CD14-positive monocyte (primary cell): ENCODE measurements around the gene FHIT. TPM values are rescaled to one million over a fixed set of nuclear protein-coding genes. Genes with fewer than 3 reads are reported as not detected.

Source experiments
- DNase-seq, 3 donors: peaks; one replicate each; pipeline ENCODE4 v3.0.0-alpha.2; 2011 to 2022
- H2AFZ ChIP-seq: 2 replicates; pipeline ENCODE4 v1.6.0; 2012; ENCODE audit warnings: mild to moderate bottlenecking, low read depth, low read length, inconsistent platforms; ENCODE audit not compliant: insufficient read depth, poor library complexity, severe bottlenecking
- H3K27ac ChIP-seq, 2 donors: 1 replicate in 1 of 2; 2 replicates in 1 of 2; pipeline ENCODE4 v1.5.1; 2012 to 2013; ENCODE audit warnings: low read length in 2 of 2, control low read depth in 1 of 2, inconsistent platforms in 1 of 2, low read depth in 1 of 2, mild to moderate bottlenecking in 1 of 2
- H3K27me3 ChIP-seq, 2 donors: one replicate each; pipeline versions ENCODE4 v1.6.0 to v1.6.1; 2011 to 2013; ENCODE audit warnings: low read length in 2 of 2; ENCODE audit not compliant: control insufficient read depth in 2 of 2, insufficient read depth in 2 of 2
- H3K36me3 ChIP-seq, 2 donors: replicated peaks in 1 of 2; 1 replicate in 1 of 2; 2 replicates in 1 of 2; pipeline versions ENCODE4 v1.5.1 to v1.6.1; 2012 to 2013; ENCODE audit warnings: low read length in 2 of 2, control low read depth in 1 of 2, inconsistent platforms in 1 of 2, mild to moderate bottlenecking in 1 of 2; ENCODE audit not compliant: insufficient read depth in 2 of 2, control insufficient read depth in 1 of 2
- H3K4me1 ChIP-seq, 2 donors: 1 replicate in 1 of 2; 2 replicates in 1 of 2; pipeline versions ENCODE4 v1.5.1 to v1.6.1; 2012 to 2013; ENCODE audit warnings: low read length in 2 of 2, control low read depth in 1 of 2, inconsistent platforms in 1 of 2, mild to moderate bottlenecking in 1 of 2, moderate library complexity in 1 of 2; ENCODE audit not compliant: insufficient read depth in 2 of 2, control insufficient read depth in 1 of 2
- H3K4me2 ChIP-seq: replicated peaks from 2 replicates; pipeline ENCODE3; 2012; ENCODE audit warnings: low read length, moderate library complexity, mild to moderate bottlenecking; ENCODE audit not compliant: poor library complexity, severe bottlenecking; ENCODE audit errors: extremely low read depth
- H3K4me3 ChIP-seq, 3 experiments: fragments of 200-600 bp in 1 of 3; sonication (generic) in 1 of 3; replicated peaks in 1 of 3; 1 replicate in 2 of 3; 2 replicates in 1 of 3; pipeline ENCODE4 v1.5.1; 2011 to 2013; ENCODE audit warnings: low read length in 3 of 3, mild to moderate bottlenecking in 3 of 3, control low read depth in 2 of 3, low read depth in 2 of 3, inconsistent platforms in 1 of 3, moderate library complexity in 1 of 3
- H3K79me2 ChIP-seq: 2 replicates; pipeline ENCODE4 v1.6.0; 2012; ENCODE audit warnings: mild to moderate bottlenecking, control low read depth, inconsistent platforms, low read length, moderate library complexity; ENCODE audit not compliant: insufficient read depth
- H3K9ac ChIP-seq: 2 replicates; pipeline ENCODE4 v1.6.0; 2017; ENCODE audit warnings: low read length, mild to moderate bottlenecking; ENCODE audit not compliant: insufficient read depth, poor library complexity, severe bottlenecking
- H3K9me3 ChIP-seq, 2 donors: replicated peaks in 1 of 2; 1 replicate in 1 of 2; 2 replicates in 1 of 2; pipeline versions ENCODE4 v1.5.1 to v1.6.1; 2012 to 2013; ENCODE audit warnings: low read length in 2 of 2, control low read depth in 1 of 2; ENCODE audit not compliant: control insufficient read depth in 1 of 2, insufficient read depth in 1 of 2
- H4K20me1 ChIP-seq: 2 replicates; pipeline ENCODE4 v1.6.0; 2012; ENCODE audit warnings: mild to moderate bottlenecking, low read length, control low read depth, moderate library complexity; ENCODE audit not compliant: insufficient read depth
- H3K27ac Mint-ChIP-seq, 7 donors: one replicate each; pipeline ENCODE4 v1.8.0; 2020; ENCODE audit warnings: mild to moderate bottlenecking in 7 of 7, mixed read lengths in 7 of 7, moderate library complexity in 6 of 7, inconsistent platforms in 2 of 7
- H3K27me3 Mint-ChIP-seq, 3 donors: one replicate each; pipeline ENCODE4 v1.8.0; 2021 to 2022; ENCODE audit warnings: low read depth in 3 of 3, mild to moderate bottlenecking in 3 of 3, mixed read lengths in 3 of 3, moderate library complexity in 3 of 3, inconsistent platforms in 1 of 3
- H3K36me3 Mint-ChIP-seq, 2 donors: one replicate each; pipeline ENCODE4 v1.8.0; 2020; ENCODE audit warnings: mixed read lengths in 2 of 2, inconsistent platforms in 1 of 2, mild to moderate bottlenecking in 1 of 2
- H3K4me1 Mint-ChIP-seq: one replicate; pipeline ENCODE4 v1.8.0; 2020; ENCODE audit warnings: mild to moderate bottlenecking, mixed read lengths
- H3K4me3 Mint-ChIP-seq, 2 donors: one replicate each; pipeline ENCODE4 v1.8.0; 2020; ENCODE audit warnings: mild to moderate bottlenecking in 2 of 2, mixed read lengths in 2 of 2, moderate library complexity in 1 of 2
- H3K9me3 Mint-ChIP-seq, 7 donors: one replicate each; pipeline ENCODE4 v1.8.0; 2020 to 2022; ENCODE audit warnings: mixed read lengths in 7 of 7, mild to moderate bottlenecking in 6 of 7, moderate library complexity in 6 of 7, inconsistent platforms in 2 of 7
- CTCF ChIP-seq: fragments of 200-600 bp; IDR thresholded peaks from one replicate; pipeline ENCODE4 v1.8.0; 2022; ENCODE audit warnings: antibody characterized with exemption, mild to moderate bottlenecking
- WGBS: methylation state at CpG from one replicate; pipeline ENCODE4 v1.1.5; 2013; ENCODE audit warnings: missing lambda C conversion rate; ENCODE audit not compliant: insufficient coverage; 5-methylcytosine and 5-hydroxymethylcytosine counted together
- intact Hi-C, 2 donors: fragments of 100-400 bp; cut with micrococcal nuclease; formaldehyde crosslinking; loops; one replicate each; pipeline versions ENCODE4 v1.15.0 to v1.15.1; 2023
- polyA plus RNA-seq, 3 donors: library from polyadenylated mRNA; depleted of rRNA in 1 of 3; unstranded in 2 of 3; stranded (reverse) in 1 of 3; fragments of 300-500 nt in 2 of 3; fragments of >200 nt in 1 of 3; fragmentation: Illumina TruSeq in 2 of 3; gene quantifications; 1 replicate in 2 of 3; 2 replicates in 1 of 3; pipeline ENCODE4 v1.2.3, GENCODE V29; 2012 to 2021

The FHIT gene
- polyA plus RNA-seq, 3 donors, result 1.7 to 3.4 (median 3.2) TPM

- Mint-ChIP-seq H3K27ac (no peak overlapping the region), H3K4me3 (peak overlapping the region in 1 of 2 donors; percentile 13), H3K4me1 (peaks cover 23% of the 10 kb centered on the region), H3K36me3 (no peaks in the 10 kb centered on the region), H3K27me3 (peaks cover 14 to 46% (median 26%) of the 10 kb centered on the region in 3 donors), H3K9me3 (peaks cover 0 to 15% (median 2%) of the 10 kb centered on the region in 7 donors)
- DNase-seq, result no peak
- intact Hi-C loops, result no loop called here
- peaks cover 25 to 28% of the 10 kb centered on the region in 2 donors for H3K27me3 ChIP-seq
- H3K9ac ChIP-seq, result no peak overlapping the region
- H2AFZ ChIP-seq, result no peak overlapping the region
- no peaks in the 10 kb centered on the region for H4K20me1 ChIP-seq
- TF ChIP-seq CTCF, result no peak
- H3K79me2 ChIP-seq, result no peaks in the 10 kb centered on the region
- no peak overlapping the region for H3K4me2 ChIP-seq
- no peak overlapping the region for H3K27ac ChIP-seq
- no peaks in the 10 kb centered on the region for H3K9me3 ChIP-seq
- H3K4me3 ChIP-seq, result no peak overlapping the region
- no peaks in the 10 kb centered on the region for H3K36me3 ChIP-seq
- H3K4me1 ChIP-seq, result peaks cover 7 to 11% of the 10 kb centered on the region in 2 donors
Measured at GRCh38 chr3:59728587-59728908, 1522.7 kb downstream of the FHIT start.

DNA sequence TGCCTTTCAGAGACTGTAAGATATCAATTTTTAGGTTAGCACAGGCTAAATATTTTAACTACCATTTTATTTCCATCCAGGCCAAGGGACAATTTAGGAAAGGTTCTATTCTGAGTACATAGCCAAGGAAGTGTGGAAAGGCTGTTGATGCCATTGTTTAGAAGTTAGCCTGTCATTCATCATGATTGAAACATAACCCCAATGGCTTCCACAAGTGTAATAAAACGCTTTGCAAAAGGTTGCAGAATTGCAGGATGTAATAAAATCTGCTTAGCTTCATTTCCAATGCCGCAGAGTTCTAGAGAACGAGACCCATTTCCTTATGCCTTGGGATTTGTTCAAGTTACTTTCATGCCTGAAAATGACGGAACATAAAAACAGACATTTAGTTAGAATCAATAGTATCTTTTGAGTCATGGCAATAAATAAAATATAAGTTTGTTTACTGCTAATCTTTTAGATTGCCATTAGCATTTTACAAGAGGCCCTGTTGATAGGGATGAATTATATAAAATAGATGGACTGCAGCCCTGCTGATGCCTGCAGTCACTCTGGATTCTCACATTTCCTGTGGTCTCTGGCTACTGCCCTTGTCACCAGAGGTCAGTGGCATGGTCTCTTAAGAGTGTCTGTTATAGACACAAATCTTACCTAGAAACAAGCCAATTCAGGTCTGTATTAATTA is 1523.2 kb downstream of the FHIT start:
- Histone ChIP-seq H3K27ac (no peak overlapping the region), H3K4me2 (no peak overlapping the region), H3K36me3 (no peaks in the 10 kb centered on the region), H3K4me3 (no peak overlapping the region), H3K27me3 (peaks cover 22 to 23% of the 10 kb centered on the region in 2 donors), H3K9ac (no peak overlapping the region), H2AFZ (no peak overlapping the region), H3K4me1 (peaks cover 7 to 11% of the 10 kb centered on the region in 2 donors), H3K9me3 (no peaks in the 10 kb centered on the region), H3K79me2 (no peaks in the 10 kb centered on the region), H4K20me1 (no peaks in the 10 kb centered on the region)
- H3K4me1 Mint-ChIP-seq, result peaks cover 22% of the 10 kb centered on the region
- no peak for TF ChIP-seq CTCF
- H3K36me3 Mint-ChIP-seq, result no peaks in the 10 kb centered on the region
- no peak overlapping the region for H3K4me3 Mint-ChIP-seq
- peaks cover 15 to 43% (median 26%) of the 10 kb centered on the region in 3 donors for H3K27me3 Mint-ChIP-seq
- whole genome bisulfite sequencing, result 100% methylated on average over 1 of the region's 4 CpGs
- H3K27ac Mint-ChIP-seq, result no peak overlapping the region
- DNase-seq, result no peak
- intact Hi-C loops, result no loop called here
- peaks cover 0 to 15% (median 2%) of the 10 kb centered on the region in 7 donors for H3K9me3 Mint-ChIP-seq
